ENCODE measurements around the gene LAT.
"Not testable (repeated sequence)": the region's sequence is repeated elsewhere in the genome, so short reads cannot be mapped to it uniquely, and the experiment has no call there.

The LAT gene

GRCh38 chr16:28984619-28985135 lies at the start of gene LAT:
TSS of gene LAT (plus strand) at chr16:28985052. CDS start at chr16:28985418, 366 bp downstream.
- DNase-seq (ENCODE audit: low spot score) = no peak

- no peak for DNase-seq (ENCODE audit: low spot score)
These were observed 49.5 kb upstream of the LAT start for GRCh38 chr16:28935346-28935745.

GRCh38 chr16:28935924-28936783 lies 48.7 kb upstream of the LAT start:
- peak; percentile 64 for DNase-seq (ENCODE audit: low spot score)

- no peak for DNase-seq (ENCODE audit: low spot score)
These were observed 48.1 kb upstream of the LAT start for GRCh38 chr16:28936784-28937155.

- DNase-seq (ENCODE audit: low spot score) = no peak
These were observed 47.5 kb upstream of the LAT start for GRCh38 chr16:28937222-28937876.

GRCh38 chr16:28938721-28939120 lies 46.1 kb upstream of the LAT start:
- DNase-seq (ENCODE audit: low spot score) = no peak

- not testable (repeated sequence) for DNase-seq (ENCODE audit: low spot score)
These were observed 45.0 kb upstream of the LAT start for GRCh38 chr16:28939825-28940224.

- DNase-seq (ENCODE audit: low spot score) = no peak
These were observed 41.6 kb upstream of the LAT start for GRCh38 chr16:28943281-28943680.

GRCh38 chr16:28946681-28947080 lies 38.2 kb upstream of the LAT start:
- DNase-seq (ENCODE audit: low spot score) = no peak

- peak; percentile 99 for DNase-seq (ENCODE audit: low spot score)
These were observed 34.0 kb upstream of the LAT start, which contains the start of gene NFATC2IP for GRCh38 chr16:28950648-28951409. TSS of gene NFATC2IP (plus strand) at chr16:28950937. CDS start at chr16:28951012, 75 bp downstream.

- DNase-seq (ENCODE audit: low spot score) = no peak
These were observed 33.4 kb upstream of the LAT start for GRCh38 chr16:28951410-28951943.

GRCh38 chr16:28958216-28958615 lies 26.6 kb upstream of the LAT start:
- DNase-seq (ENCODE audit: low spot score) = no peak

GRCh38 chr16:28958836-28959235 lies 26.0 kb upstream of the LAT start:
- no peak for DNase-seq (ENCODE audit: low spot score)

- no peak for DNase-seq (ENCODE audit: low spot score)
These were observed 20.8 kb upstream of the LAT start for GRCh38 chr16:28964072-28964471.

GRCh38 chr16:28964496-28964895 lies 20.4 kb upstream of the LAT start:
- no peak for DNase-seq (ENCODE audit: low spot score)

- DNase-seq (ENCODE audit: low spot score) = no peak
These were observed 17.7 kb upstream of the LAT start for GRCh38 chr16:28967156-28967555.

- not testable (repeated sequence) for DNase-seq (ENCODE audit: low spot score)
These were observed 15.2 kb upstream of the LAT start for GRCh38 chr16:28969696-28970095.

- peak; percentile 81 for DNase-seq (ENCODE audit: low spot score)
These were observed 10.8 kb upstream of the LAT start for GRCh38 chr16:28974007-28974436.

- DNase-seq (ENCODE audit: low spot score) = peak; percentile 99
These were observed 10.3 kb upstream of the LAT start, which contains the start of gene SPNS1 for GRCh38 chr16:28974437-28975157. TSS of gene SPNS1 (plus strand) at chr16:28974778. CDS start at chr16:28975152, 374 bp downstream.

GRCh38 chr16:28975158-28975599 lies 9.7 kb upstream of the LAT start:
- peak; percentile 39 for DNase-seq (ENCODE audit: low spot score)

All from GM03348 (cell line).